H1 (cell line): Measurements from ENCODE around the gene ACAP3. TPM values are rescaled to one million over a fixed set of nuclear protein-coding genes. Genes with fewer than 3 reads are reported as not detected.

Source experiments
- CTCF ChIA-PET: fragments of 300-600 bp; sonication (Branson Sonifier 250); formaldehyde crosslinking; loops from one replicate; lab custom pipeline; 2021; ENCODE audit not compliant: partially characterized antibody; lab: Charles Lee
- POLR2A ChIA-PET: fragments of 300-600 bp; sonication (Branson Sonifier 250); formaldehyde crosslinking; loops from one replicate; lab custom pipeline; 2021; ENCODE audit warnings: inconsistent platforms; ENCODE audit not compliant: partially characterized antibody; lab: Charles Lee
- DNase-seq, 2 experiments: peaks; one replicate each; pipeline versions ENCODE4 v3.0.0 to v3.0.0-alpha.2; 2010 to 2022; ENCODE audit warnings: low spot score in 2 of 2, low read depth in 1 of 2, mixed read lengths in 1 of 2
- FAIRE-seq: peaks from 2 replicates; lab custom pipeline; 2011; peaks lifted over from hg19 to GRCh38; lab: Jason Lieb, UNC
- H2AFZ ChIP-seq: 2 replicates; pipeline ENCODE4 v1.8.1; 2012; ENCODE audit warnings: low read length, inconsistent platforms
- H2AK5ac ChIP-seq: 2 replicates; pipeline ENCODE4 v1.6.1; 2013; ENCODE audit warnings: low read depth, low read length
- H2BK120ac ChIP-seq: replicated peaks from 2 replicates; pipeline ENCODE3; 2013; ENCODE audit warnings: low read depth, low read length, inconsistent platforms
- H2BK12ac ChIP-seq: 2 replicates; pipeline ENCODE4 v1.6.1; 2013; ENCODE audit warnings: low read depth, low read length
- H2BK15ac ChIP-seq: 2 replicates; pipeline ENCODE4 v1.6.1; 2013; ENCODE audit warnings: low read length
- H2BK20ac ChIP-seq: 2 replicates; pipeline ENCODE4 v1.6.1; 2013; ENCODE audit warnings: low read length
- H2BK5ac ChIP-seq: 2 replicates; pipeline ENCODE4 v1.6.1; 2013; ENCODE audit warnings: low read depth, low read length
- H3K14ac ChIP-seq: 2 replicates; pipeline ENCODE4 v1.6.1; 2013; ENCODE audit warnings: inconsistent platforms; ENCODE audit not compliant: insufficient read length
- H3K18ac ChIP-seq: 2 replicates; pipeline ENCODE4 v1.6.1; 2013; ENCODE audit warnings: low read length; ENCODE audit errors: extremely low read depth
- H3K23ac ChIP-seq: 2 replicates; pipeline ENCODE4 v1.6.1; 2013; ENCODE audit warnings: inconsistent platforms; ENCODE audit not compliant: insufficient read length
- H3K23me2 ChIP-seq: 2 replicates; pipeline ENCODE4 v1.6.1; 2013; ENCODE audit warnings: low read depth, low read length
- H3K27ac ChIP-seq: 2 replicates; pipeline ENCODE4 v1.6.1; 2011; ENCODE audit warnings: low read depth, low read length, inconsistent platforms
- H3K27me3 ChIP-seq, 4 experiments: replicated peaks in 1 of 4; 1 replicate in 1 of 4; 2 replicates in 3 of 4; pipeline versions ENCODE4 v1.6.1 to v1.8.1; 2011 to 2013; ENCODE audit warnings: low read length in 3 of 4, mild to moderate bottlenecking in 3 of 4, inconsistent platforms in 2 of 4, mixed read lengths in 2 of 4, moderate library complexity in 1 of 4; ENCODE audit not compliant: control insufficient read depth in 3 of 4, insufficient read depth in 3 of 4; ENCODE audit errors: extremely low read depth in 1 of 4
- H3K36me3 ChIP-seq, 4 experiments: 2 replicates each; pipeline versions ENCODE4 v1.6.1 to v1.8.1; 2011 to 2013; ENCODE audit warnings: mild to moderate bottlenecking in 4 of 4, low read length in 3 of 4, moderate library complexity in 2 of 4, control low read depth in 1 of 4, inconsistent platforms in 1 of 4; ENCODE audit not compliant: insufficient read depth in 4 of 4, control insufficient read depth in 2 of 4
- H3K4ac ChIP-seq: replicated peaks from 2 replicates; pipeline ENCODE3; 2013; ENCODE audit warnings: low read length, low read depth, mixed read lengths, inconsistent platforms; ENCODE audit not compliant: insufficient read length
- H3K4me1 ChIP-seq, 4 experiments: replicated peaks in 1 of 4; 1 replicate in 1 of 4; 2 replicates in 3 of 4; pipeline versions ENCODE4 v1.6.1 to v1.8.1; 2011 to 2013; ENCODE audit warnings: low read length in 3 of 4, inconsistent platforms in 2 of 4, mixed read lengths in 1 of 4; ENCODE audit not compliant: insufficient read depth in 4 of 4, control insufficient read depth in 3 of 4
- H3K4me2 ChIP-seq, 2 experiments: 2 replicates each; pipeline versions ENCODE4 v1.6.1 to v1.8.1; 2011 to 2013; ENCODE audit warnings: low read depth in 2 of 2, low read length in 2 of 2, control low read depth in 1 of 2, inconsistent platforms in 1 of 2, mild to moderate bottlenecking in 1 of 2; ENCODE audit not compliant: insufficient read depth in 1 of 2
- H3K4me3 ChIP-seq, 4 experiments: fragments of 200-600, 300-600 bp in 1 of 4; sonication (generic), shearing (Covaris generic), sonication (Bioruptor Twin) in 1 of 4; 2 replicates each; pipeline versions ENCODE4 v1.5.1 to v1.8.1; 2011 to 2016; ENCODE audit warnings: low read length in 4 of 4, low read depth in 3 of 4, control low read depth in 2 of 4, inconsistent platforms in 2 of 4, mild to moderate bottlenecking in 2 of 4, mixed read lengths in 1 of 4, moderate library complexity in 1 of 4; ENCODE audit not compliant: insufficient read depth in 2 of 4; ENCODE audit errors: extremely low read depth in 1 of 4
- H3K56ac ChIP-seq: replicated peaks from 2 replicates; pipeline ENCODE3; 2013; ENCODE audit warnings: low read depth, mild to moderate bottlenecking, mixed read lengths, low read length, inconsistent platforms; ENCODE audit not compliant: insufficient read length
- H3K79me1 ChIP-seq: 2 replicates; pipeline ENCODE4 v1.6.1; 2013; ENCODE audit warnings: low read depth, low read length, control low read depth
- H3K79me2 ChIP-seq, 2 experiments: 2 replicates each; pipeline versions ENCODE4 v1.6.1 to v1.8.1; 2012 to 2013; ENCODE audit warnings: low read length in 2 of 2, mild to moderate bottlenecking in 2 of 2, inconsistent platforms in 1 of 2; ENCODE audit not compliant: insufficient read depth in 2 of 2, control insufficient read depth in 1 of 2
- H3K9ac ChIP-seq, 4 experiments: replicated peaks in 1 of 4; 1 replicate in 1 of 4; 2 replicates in 3 of 4; pipeline versions ENCODE4 v1.6.1 to v1.8.1; 2011 to 2013; ENCODE audit warnings: low read depth in 3 of 4, low read length in 3 of 4, control low read depth in 2 of 4, mild to moderate bottlenecking in 2 of 4, moderate library complexity in 2 of 4, inconsistent platforms in 1 of 4; ENCODE audit errors: extremely low read depth in 1 of 4
- H3K9me3 ChIP-seq, 2 experiments: 2 replicates each; pipeline versions ENCODE4 v1.6.1 to v1.8.1; 2012 to 2013; ENCODE audit warnings: mild to moderate bottlenecking in 2 of 2, moderate library complexity in 2 of 2, control low read depth in 1 of 2, inconsistent platforms in 1 of 2, low read depth in 1 of 2, low read length in 1 of 2, mixed read lengths in 1 of 2; ENCODE audit not compliant: insufficient read depth in 2 of 2
- H4K20me1 ChIP-seq, 2 experiments: replicated peaks in 1 of 2; 2 replicates each; pipeline versions ENCODE3 to v1.8.1; 2011 to 2013; ENCODE audit warnings: inconsistent platforms in 2 of 2, low read length in 2 of 2, mild to moderate bottlenecking in 1 of 2; ENCODE audit not compliant: insufficient read depth in 2 of 2, control insufficient read depth in 1 of 2
- H4K5ac ChIP-seq: 2 replicates; pipeline ENCODE4 v1.6.1; 2013; ENCODE audit warnings: low read length, low read depth, mixed read lengths, inconsistent platforms; ENCODE audit not compliant: insufficient read length
- H4K8ac ChIP-seq: 2 replicates; pipeline ENCODE4 v1.8.0; 2013; ENCODE audit warnings: mild to moderate bottlenecking, moderate library complexity, low read length, inconsistent platforms; ENCODE audit not compliant: insufficient read depth; ENCODE audit errors: extremely low read depth
- H4K91ac ChIP-seq: replicated peaks from 2 replicates; pipeline ENCODE3; 2013; ENCODE audit warnings: low read length, mixed read lengths, inconsistent platforms; ENCODE audit not compliant: insufficient read length
- ATF3 ChIP-seq: IDR thresholded peaks from 2 replicates; pipeline ENCODE4 v1.6.1; 2011; ENCODE audit warnings: low read depth, mild to moderate bottlenecking, low read length; ENCODE audit not compliant: insufficient read depth
- BRCA1 ChIP-seq: IDR thresholded peaks from 2 replicates; pipeline ENCODE4 v1.6.1; 2012; ENCODE audit warnings: low read depth, low read length, improper control_type of control experiment
- EZH2 ChIP-seq: fragments of 200-600 bp; sonication (generic); IDR thresholded peaks from 2 replicates; pipeline ENCODE4 v1.7.1; 2012; ENCODE audit warnings: low read depth, mild to moderate bottlenecking, moderate library complexity, low read length, inconsistent platforms; ENCODE audit not compliant: severe bottlenecking
- GABPA ChIP-seq: IDR thresholded peaks from 2 replicates; pipeline ENCODE4 v1.6.1; 2011; ENCODE audit warnings: mild to moderate bottlenecking, low read length, moderate library complexity, borderline replicate concordance; ENCODE audit not compliant: insufficient read depth
- POLR2A ChIP-seq, 2 experiments: IDR thresholded peaks; 1 replicate in 1 of 2; 2 replicates in 1 of 2; pipeline ENCODE4 v1.6.1; 2011; ENCODE audit warnings: low read depth in 2 of 2, low read length in 2 of 2, mild to moderate bottlenecking in 2 of 2; ENCODE audit errors: control extremely low read depth in 1 of 2
- POLR2AphosphoS5 ChIP-seq: IDR thresholded peaks from 2 replicates; pipeline ENCODE4 v1.6.1; 2011; ENCODE audit warnings: low read depth, low read length
- USF2 ChIP-seq: IDR thresholded peaks from 2 replicates; pipeline ENCODE4 v1.6.1; 2011; ENCODE audit warnings: low read length, improper control_type of control experiment
- YY1 ChIP-seq: IDR thresholded peaks from 2 replicates; pipeline ENCODE4 v1.6.1; 2011; ENCODE audit warnings: low read depth, mild to moderate bottlenecking, low read length
- ZNF274 ChIP-seq: IDR thresholded peaks from 2 replicates; pipeline ENCODE4 v1.7.0; 2012; ENCODE audit warnings: low read length, borderline replicate concordance; ENCODE audit errors: extremely low read depth
- WGBS, 2 experiments: shearing (Covaris generic) in 1 of 2; methylation state at CpG; one replicate each; pipeline versions ENCODE4 v1.1.6 to v1.1.7; 2013 to 2015; ENCODE audit warnings: low lambda C conversion rate in 2 of 2, mixed read lengths in 2 of 2, inconsistent platforms in 1 of 2, low coverage in 1 of 2, missing lambda C conversion rate in 1 of 2; ENCODE audit not compliant: insufficient replicate concordance in 2 of 2, insufficient coverage in 1 of 2, insufficient read length in 1 of 2; ENCODE audit errors: extremely low coverage in 1 of 2, missing lambda C conversion rate in 1 of 2; 5-methylcytosine and 5-hydroxymethylcytosine counted together
- polyA plus RNA-seq, 7 experiments: library from polyadenylated mRNA; depleted of rRNA in 3 of 7; stranded (reverse) in 5 of 7; unstranded in 2 of 7; fragments of >200 nt in 5 of 7; fragments of 200-250 nt in 2 of 7; gene quantifications; 1 replicate in 5 of 7; 2 replicates in 1 of 7; 4 replicates in 1 of 7; pipeline versions ENCODE4 v1.2.1 to v1.2.3, GENCODE V29; 2011 to 2013; ENCODE audit warnings: missing spikeins in 2 of 7, mixed read lengths in 2 of 7
- total RNA-seq: library from RNA; stranded (reverse); fragmentation: NEBNext Ultra II Directional; extraction: Animal tissue kit (Norgen Biotek cat#: 25700); gene quantifications from 2 replicates; pipeline ENCODE4 v1.2.1, GENCODE V29; 2021

ACAP3 gene
- total and polyA plus RNA-seq, 2 of the 8 experiments (the other 6 are each of a cell fraction or from before 2014, with no cell fraction given): 14.8 to 28.3 TPM

- WGBS, 2 experiments: 88% methylated on average over 33 of the region's 41 CpGs; no CpG with 5 or more reads in 1 of the 2 experiments
- Histone ChIP-seq H3K18ac (no peak within 1 kb of the TSS), H3K27me3 (no peaks in the 10 kb centered on the region; a peak in 1 of 7 replicates), H2AFZ (no peak within 1 kb of the TSS), H3K4me1 (no peaks in the 10 kb centered on the region; a peak in 2 of 7 replicates), H3K4me3 (no peak within 1 kb of the TSS), H4K8ac (peak within 1 kb of the TSS; percentile 14), H2AK5ac (no peak within 1 kb of the TSS), H3K23me2 (peaks cover 2% of the 10 kb centered on the region; the same call in 1 of the 2 replicates), H3K27ac (no peak within 1 kb of the TSS), H4K20me1 (peaks cover 8 to 29% of the 10 kb centered on the region in 2 experiments), H3K79me1 (peaks cover 6% of the 10 kb centered on the region; the same call in 1 of the 2 replicates), H3K4me2 (no peak within 1 kb of the TSS), H4K91ac (peak within 1 kb of the TSS; percentile 95), H2BK5ac (peak within 1 kb of the TSS; percentile 26; the same call in 1 of the 2 replicates), H3K9ac (0 out of 7 replicates have a peak within 1 kb of the TSS, but pooled peaks of 1 of the 4 experiments have one; percentile 46), H3K4ac (no peak within 1 kb of the TSS), H3K23ac (no peak within 1 kb of the TSS), H3K14ac (no peak within 1 kb of the TSS), H3K56ac (no peak within 1 kb of the TSS), H2BK20ac (no peak within 1 kb of the TSS), H2BK12ac (peak within 1 kb of the TSS; percentile 60; the same call in 1 of the 2 replicates), H4K5ac (no peak within 1 kb of the TSS), H3K79me2 (no peaks in the 10 kb centered on the region), H2BK15ac (0 out of 2 replicates have a peak within 1 kb of the TSS, but pooled peaks have one; percentile 11), H3K9me3 (peaks cover 0 to 6% of the 10 kb centered on the region in 2 experiments; a peak in 2 of 4 replicates), H3K36me3 (peaks cover 0 to 8% (median 0%) of the 10 kb centered on the region in 4 experiments; a peak in 1 of 8 replicates), H2BK120ac (no peak within 1 kb of the TSS)
- no peak for FAIRE-seq
- DNase-seq: no peak
- POLR2A ChIA-PET: interaction anchor here (0.5 to 9.0 kb wide), 10 partner anchors 8 to 36 kb away, joined by 3 to 134 read pairs (median 4); no protein-coding TSS in a partner anchor
- CTCF ChIA-PET: no interaction called here
- TF ChIP-seq YY1: no peak
- no peak for TF ChIP-seq EZH2
- TF ChIP-seq BRCA1: no peak
- TF ChIP-seq POLR2A (IDR thresholded peaks at IDR 0.05; ENCODE audit: control extremely low read depth in 1 of 2, low read depth in 2 of 2, low read length in 2 of 2): peak in 1 of 2 experiments; percentile 10; a peak in 1 of 3 replicates
- peak; percentile 64 for TF ChIP-seq POLR2AphosphoS5
- TF ChIP-seq ZNF274: no peak
- TF ChIP-seq GABPA: no peak
- no peak for TF ChIP-seq USF2
- TF ChIP-seq ATF3: no peak
Measured at GRCh38 chr1:1331068-1331965, 23.6 kb upstream of the ACAP3 start, which contains the start of gene TAS1R3. TSS of gene TAS1R3 (plus strand) at chr1:1331280. CDS start at chr1:1331346, 66 bp downstream.
